HCEC 1CT (cell line): ENCODE results near the gene LRRN1.
"Not testable (repeated sequence)": the region's sequence is repeated elsewhere in the genome, so short reads cannot be mapped to it uniquely, and the experiment has no call there.

Experiments used
- DNase-seq: peaks from one replicate; pipeline ENCODE4 v3.0.0-alpha.2; 2017

Gene LRRN1

GRCh38 chr3:3815206-3815605, 16.0 kb downstream of the LRRN1 start:
- no peak for DNase-seq

- no peak for DNase-seq
These were observed 16.8 kb downstream of the LRRN1 start for GRCh38 chr3:3816034-3816433.

GRCh38 chr3:3817865-3818264, 18.6 kb downstream of the LRRN1 start:
- DNase-seq: no peak

- DNase-seq: no peak
These were observed 22.5 kb downstream of the LRRN1 start for GRCh38 chr3:3821777-3822176.

GRCh38 chr3:3825035-3825434, 25.8 kb downstream of the LRRN1 start:
- DNase-seq: no peak

GRCh38 chr3:3826521-3826920, 27.3 kb downstream of the LRRN1 start:
- no peak for DNase-seq

- no peak for DNase-seq
These were observed 27.9 kb downstream of the LRRN1 start for GRCh38 chr3:3827111-3827510.

GRCh38 chr3:3828417-3828816, 29.2 kb downstream of the LRRN1 start:
- DNase-seq: not testable (repeated sequence)

GRCh38 chr3:3836845-3837244, 37.6 kb downstream of the LRRN1 start:
- no peak for DNase-seq

GRCh38 chr3:3842356-3842755, 43.1 kb downstream of the LRRN1 start:
- no peak for DNase-seq

- DNase-seq: no peak
These were observed 49.0 kb downstream of the LRRN1 start for GRCh38 chr3:3847994-3848922.

- DNase-seq: no peak
These were observed 49.7 kb downstream of the LRRN1 start for GRCh38 chr3:3848923-3849275.

GRCh38 chr3:3851621-3852323, 52.5 kb downstream of the LRRN1 start:
- DNase-seq: no peak

- no peak for DNase-seq
These were observed 54.3 kb downstream of the LRRN1 start for GRCh38 chr3:3853544-3853943.

- DNase-seq: no peak
These were observed 55.8 kb downstream of the LRRN1 start for GRCh38 chr3:3855056-3855455.

- DNase-seq: no peak
These were observed 61.0 kb downstream of the LRRN1 start for GRCh38 chr3:3860235-3860634.

GRCh38 chr3:3862534-3862933, 63.3 kb downstream of the LRRN1 start:
- DNase-seq: no peak

- no peak for DNase-seq
These were observed 76.3 kb downstream of the LRRN1 start for GRCh38 chr3:3875491-3875890.

- DNase-seq: no peak
These were observed 81.8 kb downstream of the LRRN1 start for GRCh38 chr3:3881050-3881449.

- not testable (repeated sequence) for DNase-seq
These were observed 88.1 kb downstream of the LRRN1 start for GRCh38 chr3:3887311-3887710.

- DNase-seq: no peak
These were observed 94.4 kb downstream of the LRRN1 start for GRCh38 chr3:3893590-3893989.
